GM21786 (cell line): ENCODE results near the gene FGGY.
"Not testable (repeated sequence)": the region's sequence is repeated elsewhere in the genome, so short reads cannot be mapped to it uniquely, and the experiment has no call there.

Source experiments
- ATAC-seq: cut with Tn5 transposase; IDR thresholded peaks from one replicate; pipeline ENCODE4 v1.9.1; 2021; ENCODE audit not compliant: unreplicated experiment

FGGY gene, protein sequence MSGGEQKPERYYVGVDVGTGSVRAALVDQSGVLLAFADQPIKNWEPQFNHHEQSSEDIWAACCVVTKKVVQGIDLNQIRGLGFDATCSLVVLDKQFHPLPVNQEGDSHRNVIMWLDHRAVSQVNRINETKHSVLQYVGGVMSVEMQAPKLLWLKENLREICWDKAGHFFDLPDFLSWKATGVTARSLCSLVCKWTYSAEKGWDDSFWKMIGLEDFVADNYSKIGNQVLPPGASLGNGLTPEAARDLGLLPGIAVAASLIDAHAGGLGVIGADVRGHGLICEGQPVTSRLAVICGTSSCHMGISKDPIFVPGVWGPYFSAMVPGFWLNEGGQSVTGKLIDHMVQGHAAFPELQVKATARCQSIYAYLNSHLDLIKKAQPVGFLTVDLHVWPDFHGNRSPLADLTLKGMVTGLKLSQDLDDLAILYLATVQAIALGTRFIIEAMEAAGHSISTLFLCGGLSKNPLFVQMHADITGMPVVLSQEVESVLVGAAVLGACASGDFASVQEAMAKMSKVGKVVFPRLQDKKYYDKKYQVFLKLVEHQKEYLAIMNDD

GRCh38 chr1:59296358-59297256, at the start of gene FGGY:
FGGY (plus strand) TSS chr1:59297094; CDS start chr1:59321550, 24,456 bp downstream.
- peak; percentile 90 for ATAC-seq

- ATAC-seq: no peak
These were observed 48.1 kb upstream of the FGGY start for GRCh38 chr1:59248758-59249157.

DNA sequence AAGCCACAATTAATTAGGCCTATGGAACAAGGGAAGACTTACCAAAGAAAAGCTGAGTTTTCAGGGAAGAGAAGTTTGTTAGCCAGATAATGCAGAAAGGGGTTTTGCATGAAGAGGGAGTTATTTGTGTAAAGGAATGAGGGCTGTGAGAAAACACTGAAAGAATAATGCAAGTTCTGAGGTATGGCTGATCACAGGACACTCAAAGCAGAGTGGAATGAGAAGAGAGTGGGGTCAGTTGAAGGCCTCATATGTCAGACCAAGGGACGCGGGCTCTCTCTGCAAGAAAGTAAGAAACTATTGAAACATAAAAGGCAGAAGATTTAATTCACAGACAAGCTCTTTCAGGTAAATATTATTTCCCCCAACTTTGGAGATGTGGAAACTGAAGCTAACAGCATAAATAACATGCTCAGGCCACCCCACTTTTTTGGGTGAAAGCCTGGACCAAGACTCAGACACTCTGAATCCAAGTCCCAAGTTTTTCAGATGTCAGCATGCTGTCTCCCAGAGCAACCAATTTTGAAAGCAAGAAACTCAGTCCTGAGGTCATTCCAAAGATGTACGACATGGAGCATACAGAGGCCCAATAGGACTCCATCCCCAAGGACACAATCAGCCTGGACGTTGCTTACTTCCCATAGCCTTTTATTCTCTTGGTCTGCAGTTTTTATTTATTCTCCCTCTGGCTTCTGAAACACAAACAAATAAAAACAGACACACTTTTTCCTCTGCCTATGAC, 47.3 kb upstream of the FGGY start:
- no peak for ATAC-seq

DNA sequence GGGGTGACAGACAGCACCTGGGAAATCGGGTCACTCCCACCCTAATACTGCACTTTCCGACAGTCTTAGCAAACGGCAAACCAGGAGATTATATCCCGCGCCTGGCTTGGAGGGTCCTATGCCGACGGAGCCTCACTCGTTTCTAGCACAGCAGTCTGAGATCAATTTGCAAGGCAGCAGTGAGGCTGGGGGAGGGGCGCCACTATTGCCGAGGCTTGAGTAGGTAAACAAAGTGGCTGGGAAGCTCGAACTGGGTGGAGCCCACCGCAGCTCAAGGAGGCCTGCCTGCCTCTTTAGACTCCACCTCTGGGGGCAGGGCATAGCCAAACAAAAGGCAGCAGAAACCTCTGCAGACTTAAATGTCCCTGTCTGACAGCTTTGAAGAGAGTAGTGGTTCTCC, 45.8 kb upstream of the FGGY start:
- ATAC-seq: not testable (repeated sequence)

DNA sequence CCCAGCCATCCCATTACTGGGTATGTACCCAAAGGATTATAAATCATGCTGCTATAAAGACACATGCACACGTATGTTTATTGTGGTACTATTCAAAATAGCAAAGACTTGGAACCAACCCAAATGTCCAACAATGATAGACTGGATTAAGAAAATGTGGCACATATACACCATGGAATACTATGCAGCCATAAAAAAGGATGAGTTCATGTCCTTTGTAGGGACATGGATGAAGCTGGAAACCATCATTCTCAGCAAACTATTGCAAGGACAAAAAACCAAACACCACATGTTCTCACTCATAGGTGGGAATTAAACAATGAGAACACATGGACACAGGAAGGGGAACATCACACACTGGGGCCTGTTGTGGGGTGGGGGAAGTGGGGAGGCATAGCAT, 40.5 kb upstream of the FGGY start:
- ATAC-seq: not testable (repeated sequence)

- ATAC-seq: no peak
These were observed 38.4 kb upstream of the FGGY start for GRCh38 chr1:59258412-59259032.

GRCh38 chr1:59261537-59261936, 35.4 kb upstream of the FGGY start:
- ATAC-seq: no peak

- no peak for ATAC-seq
These were observed 34.3 kb upstream of the FGGY start for GRCh38 chr1:59262631-59263030.

- ATAC-seq: no peak
These were observed 33.8 kb upstream of the FGGY start for GRCh38 chr1:59263111-59263510.

DNA sequence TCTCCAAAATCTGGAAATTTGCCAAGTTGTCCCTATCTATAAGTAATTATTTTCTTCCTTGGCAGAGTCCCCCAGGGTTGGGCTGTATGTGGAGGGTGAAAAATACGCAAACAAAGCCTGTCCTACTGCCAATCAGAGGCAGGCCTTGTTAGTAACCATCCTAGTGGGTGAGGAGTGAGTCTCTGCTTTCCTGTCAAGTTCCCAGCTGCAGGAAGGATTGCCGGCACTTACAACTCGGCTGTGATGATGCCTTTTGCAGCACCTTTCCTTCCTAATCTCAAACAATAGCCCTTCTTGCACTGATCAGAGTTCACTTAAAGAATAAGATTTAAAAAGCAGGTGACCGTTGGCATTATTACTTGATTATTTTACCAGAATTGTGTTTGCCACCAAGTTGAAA, 31.3 kb upstream of the FGGY start:
- ATAC-seq: no peak

DNA sequence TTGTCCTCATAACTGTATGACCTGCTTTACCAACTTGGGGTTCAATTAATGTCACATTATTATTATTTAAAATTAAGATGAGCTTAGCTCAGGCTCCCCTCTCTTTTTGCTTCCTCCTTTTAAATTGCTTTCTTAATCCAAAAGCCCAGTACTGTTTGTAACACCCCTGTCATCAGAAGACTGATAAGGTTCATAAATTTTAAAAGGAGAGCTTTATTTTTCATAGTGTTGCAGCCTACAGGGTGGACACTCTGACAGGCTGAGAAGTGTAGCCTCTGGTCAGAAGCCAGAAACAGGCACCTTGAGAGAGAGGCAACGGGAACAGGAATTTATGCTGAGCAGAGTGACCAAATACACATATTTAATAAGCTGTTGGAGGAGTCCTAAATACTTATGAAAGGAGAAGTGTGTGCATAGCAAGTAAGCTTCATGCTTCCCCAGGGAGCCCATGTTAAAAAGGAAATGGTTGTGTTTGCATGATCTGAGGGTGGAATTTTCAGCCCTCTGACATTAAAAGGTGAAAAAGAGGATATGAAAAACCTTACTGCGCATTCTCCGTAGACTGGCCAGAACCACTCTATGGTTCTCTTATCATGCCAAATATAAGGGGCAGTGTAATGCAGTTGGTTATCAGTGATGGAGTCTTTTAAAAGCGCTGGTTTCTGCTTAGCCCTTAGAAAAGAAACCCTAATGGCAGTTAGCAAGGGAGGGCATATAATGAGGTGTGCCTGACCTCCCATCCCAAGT, 30.5 kb upstream of the FGGY start:
- peak; percentile 91 for ATAC-seq

- ATAC-seq: peak; percentile 63
These were observed 30.0 kb upstream of the FGGY start for GRCh38 chr1:59266927-59267293.

DNA sequence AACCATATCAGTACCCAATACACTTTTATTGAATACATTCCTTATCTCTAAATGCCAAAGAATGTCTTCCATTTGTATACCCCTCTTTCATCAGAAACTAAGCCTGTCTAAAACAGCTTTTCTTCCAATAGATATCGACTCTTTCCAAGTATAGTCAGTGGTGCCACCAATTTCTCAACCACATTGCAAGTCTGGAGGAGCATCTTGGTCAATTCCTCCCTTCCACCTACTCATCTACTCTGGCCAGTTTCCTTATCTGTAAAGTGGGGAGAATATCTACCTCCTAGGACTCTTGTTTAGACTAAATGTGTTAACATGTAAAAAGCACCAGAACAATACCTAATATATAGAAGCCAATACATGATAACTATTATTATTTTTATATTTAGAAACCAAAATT, 28.5 kb upstream of the FGGY start:
- no peak for ATAC-seq

DNA sequence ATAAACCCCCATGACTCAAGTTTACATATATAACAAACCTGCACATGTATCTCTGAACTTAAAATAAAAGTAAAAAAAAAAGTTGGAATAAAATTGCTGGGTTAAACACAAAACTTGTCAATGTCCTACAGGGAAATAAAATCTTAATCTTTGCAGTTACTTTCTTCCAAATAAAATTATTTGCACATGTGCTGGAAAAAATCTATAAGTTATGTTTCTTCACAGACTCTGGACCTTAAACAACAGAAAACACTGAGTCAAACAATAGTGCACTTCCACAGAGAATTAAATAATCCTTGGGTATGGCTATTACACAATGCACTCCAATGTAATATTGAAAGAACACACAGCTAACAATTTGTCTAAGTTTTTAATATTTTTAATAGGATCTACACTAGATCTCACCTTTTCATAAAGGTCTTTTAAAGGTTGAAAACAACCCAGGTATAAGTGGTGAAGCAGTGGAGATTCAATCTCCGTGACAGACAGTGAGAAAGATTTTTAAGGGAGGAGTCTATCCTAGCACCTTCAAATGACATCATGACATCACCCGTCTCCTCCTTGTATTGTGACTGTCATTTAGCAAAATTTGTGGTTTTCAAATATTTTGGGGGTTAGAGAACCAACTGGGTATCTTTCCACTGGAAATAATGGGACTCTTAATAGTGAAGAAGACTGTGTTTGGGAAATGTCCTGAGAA, 25.2 kb upstream of the FGGY start:
- no peak for ATAC-seq

DNA sequence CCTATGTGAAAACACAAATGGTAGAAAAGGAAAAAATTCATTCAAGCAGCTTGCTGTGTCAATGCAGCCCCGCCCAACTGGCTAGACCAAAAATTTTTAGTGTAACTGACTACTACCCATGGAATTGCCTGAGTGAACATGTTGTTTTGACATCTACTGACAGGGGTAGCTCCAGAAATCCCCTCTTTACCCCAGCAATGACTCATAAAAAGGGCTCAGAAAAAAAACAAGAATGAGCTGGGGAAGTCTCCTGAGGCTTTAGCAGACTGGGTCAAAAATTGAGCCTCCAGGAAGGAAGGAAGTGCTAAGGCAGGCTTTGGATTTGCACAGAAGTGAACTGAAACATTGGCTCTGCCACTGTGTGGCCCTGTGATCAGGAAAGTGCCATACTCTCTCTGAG, 24.4 kb upstream of the FGGY start:
- peak; percentile 58 for ATAC-seq

GRCh38 chr1:59276439-59276851, 20.4 kb upstream of the FGGY start:
- no peak for ATAC-seq

DNA sequence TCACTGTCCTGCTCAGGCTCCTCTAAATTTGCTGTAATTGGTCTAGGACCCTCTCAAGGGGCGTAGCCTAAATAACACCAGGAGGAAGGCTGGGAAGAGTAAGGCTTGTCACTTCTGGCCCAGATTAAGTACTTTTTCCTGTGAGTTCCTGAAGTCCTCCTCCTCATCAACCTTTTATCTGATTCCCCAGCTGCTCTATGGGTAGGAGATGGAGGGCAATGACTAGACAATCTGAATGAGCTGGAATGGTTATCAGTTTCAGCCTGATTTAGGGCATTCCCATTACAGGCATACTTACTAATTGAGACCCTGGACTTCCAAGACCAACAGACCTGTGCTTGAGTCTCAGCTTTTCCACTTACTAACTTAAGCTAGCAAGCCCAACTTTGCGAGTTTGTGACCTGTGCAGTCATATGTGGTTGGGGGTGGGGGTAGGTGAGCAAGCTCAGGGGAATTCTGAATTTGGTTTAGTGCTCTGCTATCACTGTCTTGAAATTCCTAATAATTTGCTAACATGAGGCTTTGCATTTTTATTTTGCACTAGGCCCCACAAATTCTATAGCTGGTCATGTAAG, 18.0 kb upstream of the FGGY start:
- no peak for ATAC-seq

GRCh38 chr1:59279645-59280044, 17.2 kb upstream of the FGGY start:
- ATAC-seq: no peak

DNA sequence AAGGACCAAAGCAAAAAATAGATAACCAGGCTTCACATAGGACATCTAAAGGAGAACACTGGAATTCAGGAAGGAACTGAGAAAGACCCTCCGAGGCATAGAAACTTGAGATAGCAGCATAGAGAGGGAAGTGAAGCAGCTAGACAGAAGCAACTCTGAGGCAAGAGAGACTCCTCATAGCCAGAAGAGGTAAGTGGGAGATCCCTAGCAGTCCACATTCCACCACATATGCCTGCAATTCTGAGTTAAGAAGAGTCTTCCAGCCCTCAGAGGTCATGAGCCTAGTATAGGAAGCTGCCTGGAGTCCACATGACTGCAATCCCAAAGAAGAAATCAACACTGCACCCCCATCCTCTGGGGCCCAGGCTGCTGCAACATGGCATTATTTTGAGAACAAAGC, 13.9 kb upstream of the FGGY start:
- ATAC-seq: no peak
